Astrocyte (in vitro differentiated cells and primary cell): ENCODE data around the gene G6PC3.

Source experiments
- CTCF ChIP-seq: IDR thresholded peaks from 2 replicates; pipeline ENCODE4 v1.5.1; 2011; ENCODE audit warnings: low read depth, mild to moderate bottlenecking, inconsistent platforms, low read length, moderate library complexity; ENCODE audit not compliant: insufficient read depth
- EZH2 ChIP-seq: IDR thresholded peaks from 2 replicates; pipeline ENCODE4 v1.6.1; 2012; ENCODE audit warnings: mild to moderate bottlenecking, low read length, inconsistent platforms; ENCODE audit not compliant: insufficient read depth

GRCh38 chr17:44110823-44111633 lies 40.5 kb downstream of the G6PC3 start:
- TF ChIP-seq CTCF (no peak), EZH2 (no peak)
